Body of pancreas (tissue), 4 donors: ENCODE measurements around the gene TERB1. TPM values are rescaled to one million over a fixed set of nuclear protein-coding genes. Genes with fewer than 3 reads are reported as not detected.

Experiments used
- ATAC-seq: fragments of 150-250 bp; one replicate; pipeline ENCODE4 v1.9.1; 2016
- DNase-seq, 4 donors: peaks; one replicate each; pipeline ENCODE4 v3.0.0-alpha.2; 2019
- H3K27ac ChIP-seq, 4 donors: fragments of 200-600 bp; sonication (generic); 1 replicate in 3 of 4; 2 replicates in 1 of 4; pipeline versions ENCODE4 v1.5.1 to v1.6.1; 2016 to 2019; ENCODE audit warnings: mild to moderate bottlenecking in 1 of 4, mixed read lengths in 1 of 4, moderate library complexity in 1 of 4
- H3K27me3 ChIP-seq, 2 donors: fragments of 200-600 bp; sonication (generic); one replicate each; pipeline ENCODE4 v1.6.0; 2016; ENCODE audit warnings: mild to moderate bottlenecking in 1 of 2
- H3K36me3 ChIP-seq, 2 donors: fragments of 200-600 bp; sonication (generic); replicated peaks in 1 of 2; 2 replicates each; pipeline ENCODE4 v1.5.1; 2016; ENCODE audit warnings: low read depth in 2 of 2; ENCODE audit not compliant: insufficient read depth in 1 of 2
- H3K4me1 ChIP-seq: fragments of 200-600 bp; sonication (generic); one replicate; pipeline ENCODE4 v1.6.0; 2016
- H3K4me3 ChIP-seq, 2 donors: fragments of 200-600 bp; sonication (generic); 1 replicate in 1 of 2; 2 replicates in 1 of 2; pipeline ENCODE4 v1.5.1; 2016 to 2019
- H3K9me3 ChIP-seq, 3 donors: fragments of 200-600 bp; sonication (generic); 1 replicate in 2 of 3; 2 replicates in 1 of 3; pipeline ENCODE4 v1.5.1; 2016
- CTCF ChIP-seq, 7 experiments: fragments of 450-650 bp in 4 of 7; fragments of 200-600 bp in 3 of 7; sonication (generic) in 3 of 7; IDR thresholded peaks; one replicate each; pipeline ENCODE4 v1.5.1; 2016 to 2019; ENCODE audit warnings: antibody characterized with exemption in 7 of 7
- POLR2A ChIP-seq, 3 donors: fragments of 450-650 bp; IDR thresholded peaks; one replicate each; pipeline ENCODE4 v1.6.1; 2016; ENCODE audit warnings: antibody characterized with exemption in 3 of 3, mild to moderate bottlenecking in 2 of 3
- WGBS, 2 donors: methylation state at CpG; one replicate each; pipeline ENCODE4 v1.1.5; 2017; 5-methylcytosine and 5-hydroxymethylcytosine counted together
- intact Hi-C: fragments of 100-400 bp; cut with DNase I; formaldehyde crosslinking; loops from one replicate; pipeline ENCODE4 v1.15.1; 2023
- total RNA-seq, 2 donors: library from RNA; depleted of rRNA; stranded (reverse); fragments of >200 nt; gene quantifications; one replicate each; pipeline ENCODE4 v1.1.0, GENCODE V29; 2016

The TERB1 gene
- total RNA-seq, result not detected

- no peaks in the 10 kb centered on the region for H3K9me3 ChIP-seq
- no peaks in the 10 kb centered on the region for H3K4me1 ChIP-seq
- intact Hi-C loops, result no loop called here
- no peak for TF ChIP-seq CTCF (IDR thresholded peaks at IDR 0.05)
- TF ChIP-seq POLR2A (IDR thresholded peaks at IDR 0.05), result no peak
- H3K4me3 ChIP-seq, result no peak within 1 kb of the TSS
- ATAC-seq (no peak), DNase-seq (no peak)
- H3K27ac ChIP-seq, result no peak within 1 kb of the TSS
- H3K36me3 ChIP-seq, result peaks cover 0 to 15% of the 10 kb centered on the region in 2 donors
- 92 to 95% methylated on average over 46 to 55 of the region's 56 CpGs for WGBS, 2 donors
- H3K27me3 ChIP-seq, result no peaks in the 10 kb centered on the region
These were observed at the start of gene TERB1 for GRCh38 chr16:66801320-66802105. Gene TERB1 (minus strand): TSS chr16:66801584. CDS start chr16:66796798, 4,786 bp downstream.

GRCh38 chr16:66850115-66850815 is 48.9 kb upstream of the TERB1 start:
- H3K4me3 ChIP-seq, result no peak overlapping the region
- DNase-seq (no peak), ATAC-seq (no peak)
- WGBS, 2 donors, result 85 to 91% methylated on average over 10 to 13 of the region's 14 CpGs
- H3K4me1 ChIP-seq, result peaks cover under 1% of the 10 kb centered on the region
- no peaks in the 10 kb centered on the region for H3K9me3 ChIP-seq
- TF ChIP-seq CTCF (IDR thresholded peaks at IDR 0.05) (no peak), POLR2A (IDR thresholded peaks at IDR 0.05) (no peak)
- no peak overlapping the region for H3K27ac ChIP-seq
- peaks cover 0 to 4% of the 10 kb centered on the region in 2 donors for H3K27me3 ChIP-seq
- no peaks in the 10 kb centered on the region for H3K36me3 ChIP-seq
- intact Hi-C loops, result no loop called here

DNA sequence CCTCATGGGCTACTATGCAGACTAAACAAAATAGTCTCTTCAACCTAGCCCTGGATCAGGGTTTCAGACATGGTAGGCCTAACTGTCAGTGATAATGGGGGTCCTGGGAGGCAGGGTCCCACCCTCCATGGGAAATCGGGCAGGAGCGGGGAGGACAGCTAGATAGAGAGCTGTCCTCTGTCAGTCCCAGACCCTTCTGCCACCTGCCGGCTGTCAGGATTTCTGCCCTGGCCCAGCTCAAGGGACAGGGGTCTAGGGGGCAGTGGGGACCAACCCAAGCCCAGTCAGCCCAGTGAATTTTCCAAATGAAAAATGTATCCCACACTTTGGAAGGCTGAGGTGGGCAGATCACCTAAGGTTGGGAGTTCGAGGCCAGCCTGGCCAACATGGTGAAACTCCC is 48.2 kb upstream of the TERB1 start:
- Histone ChIP-seq H3K4me3 (no peak overlapping the region), H3K4me1 (peaks cover 8% of the 10 kb centered on the region), H3K27me3 (peaks cover 0 to 11% of the 10 kb centered on the region in 2 donors), H3K9me3 (no peaks in the 10 kb centered on the region), H3K27ac (no peak overlapping the region), H3K36me3 (no peaks in the 10 kb centered on the region)
- no peak for TF ChIP-seq CTCF (IDR thresholded peaks at IDR 0.05)
- no peak for TF ChIP-seq POLR2A (IDR thresholded peaks at IDR 0.05)
- DNase-seq, result no peak
- intact Hi-C loops, result no loop called here
- WGBS, 2 donors, result 79% methylated on average over 4 of the region's 4 CpGs; no CpG with 5 or more reads in 1 of the 2 donors
- no peak for ATAC-seq

DNA sequence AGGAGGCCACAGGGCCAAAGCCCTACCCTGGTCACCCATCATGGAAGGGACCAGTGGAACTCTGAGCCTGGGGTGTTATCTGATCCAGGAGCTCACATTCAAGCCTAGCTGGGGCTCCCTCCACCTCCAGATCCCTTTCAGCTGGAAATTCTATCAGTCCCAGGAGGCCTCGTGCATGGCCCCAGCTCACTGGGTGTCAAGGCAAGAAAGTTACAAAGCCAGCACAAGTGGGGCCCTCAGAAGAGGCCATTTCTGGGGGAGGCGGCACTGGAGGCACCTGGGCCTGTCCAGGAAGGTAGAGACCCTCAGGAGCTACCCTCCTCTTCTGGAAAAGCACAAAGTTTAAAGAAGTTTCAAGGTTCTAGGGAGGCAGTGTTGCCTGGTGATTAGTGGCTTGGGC is 47.6 kb upstream of the TERB1 start:
- H3K4me1 ChIP-seq, result peaks cover 13% of the 10 kb centered on the region
- H3K36me3 ChIP-seq, result no peaks in the 10 kb centered on the region
- H3K4me3 ChIP-seq, result no peak overlapping the region
- no peak for ATAC-seq
- no peak overlapping the region for H3K27ac ChIP-seq
- DNase-seq, result no peak
- 95 to 96% methylated on average over 2 of the region's 2 CpGs for WGBS, 2 donors
- intact Hi-C loops, result no loop called here
- peaks cover 0 to 15% of the 10 kb centered on the region in 2 donors for H3K27me3 ChIP-seq
- TF ChIP-seq POLR2A (IDR thresholded peaks at IDR 0.05), result no peak
- no peaks in the 10 kb centered on the region for H3K9me3 ChIP-seq

- ATAC-seq (no peak), DNase-seq (no peak)
- TF ChIP-seq POLR2A (IDR thresholded peaks at IDR 0.05), result no peak
- no peak for TF ChIP-seq CTCF (IDR thresholded peaks at IDR 0.05)
- no peak overlapping the region for H3K27ac ChIP-seq
- no peaks in the 10 kb centered on the region for H3K36me3 ChIP-seq
- no peak overlapping the region for H3K4me3 ChIP-seq
- intact Hi-C loops, result no loop called here
- H3K4me1 ChIP-seq, result peaks cover 15% of the 10 kb centered on the region
- WGBS, 2 donors, result 80 to 83% methylated on average over 2 of the region's 2 CpGs
- H3K9me3 ChIP-seq, result no peaks in the 10 kb centered on the region
- H3K27me3 ChIP-seq, result peaks cover 0 to 15% of the 10 kb centered on the region in 2 donors
These were observed 46.8 kb upstream of the TERB1 start for GRCh38 chr16:66848172-66848571.
